GM18873 (cell line): Measurements from ENCODE around the gene SENP8.
"Not testable (repeated sequence)": the region's sequence is repeated elsewhere in the genome, so short reads cannot be mapped to it uniquely, and the experiment has no call there.

ENCODE experiments used
- ATAC-seq: cut with Tn5 transposase; IDR thresholded peaks from one replicate; pipeline ENCODE4 v1.9.1; 2021; ENCODE audit warnings: mild to moderate bottlenecking, moderate library complexity, moderate number of reproducible peaks; ENCODE audit not compliant: unreplicated experiment, low FRiP score

SENP8 gene

DNA sequence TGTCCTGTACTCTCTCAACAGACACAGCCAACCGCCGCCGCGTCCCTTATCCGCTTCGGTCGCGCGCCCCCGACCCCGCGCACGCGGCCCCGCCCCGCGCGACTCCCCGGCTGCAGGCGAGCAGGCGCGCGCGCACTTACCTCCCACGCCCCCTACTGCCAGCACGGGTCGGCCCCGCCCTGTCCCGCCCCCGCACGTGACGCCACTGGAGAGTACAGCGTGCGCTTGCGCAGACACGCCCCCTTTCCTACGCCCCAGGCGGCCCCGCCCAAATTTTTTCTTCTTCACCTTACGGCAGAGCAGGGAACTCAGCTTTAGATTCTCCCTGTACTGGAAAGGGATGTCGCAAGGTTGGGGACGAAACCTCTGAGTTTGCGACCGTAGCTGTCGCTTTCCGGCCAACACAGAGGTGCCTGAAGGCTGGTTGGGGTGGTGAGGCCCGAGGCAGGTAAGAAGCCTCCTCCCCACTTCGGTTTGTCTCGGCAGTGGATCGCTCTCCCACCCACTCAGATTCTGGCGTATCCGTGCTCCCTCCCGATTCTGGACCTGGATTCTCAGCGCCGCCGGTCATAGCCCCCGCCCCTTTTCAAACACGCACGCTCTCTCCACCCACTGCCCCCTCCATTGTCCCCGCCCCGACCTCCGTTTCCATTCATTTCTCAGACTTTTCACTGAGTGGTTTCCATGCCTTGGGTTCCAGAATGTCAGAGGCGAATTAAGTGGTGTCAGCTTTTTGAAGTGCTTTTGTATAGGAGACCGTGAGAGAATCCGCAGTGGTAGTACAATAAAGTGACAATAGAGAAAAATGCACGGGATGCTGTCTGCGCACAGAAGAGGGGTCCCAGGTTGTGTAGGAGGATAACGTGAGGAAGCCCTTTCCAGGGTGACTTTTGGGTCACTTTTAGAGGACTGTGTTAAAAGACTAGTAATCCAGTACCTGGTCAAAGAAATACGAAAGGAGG is at the start of gene SENP8, which contains the start of gene MYO9A:
Gene SENP8, plus strand, starts transcription at position 387 of the 962 bp plus-strand sequence. CDS start 21,221 bp downstream, outside the sequence.
Gene MYO9A, minus strand, starts transcription at position 134 of the 962 bp plus-strand sequence. CDS start 71,587 bp downstream, outside the sequence.
- peak; percentile 72 for ATAC-seq

DNA sequence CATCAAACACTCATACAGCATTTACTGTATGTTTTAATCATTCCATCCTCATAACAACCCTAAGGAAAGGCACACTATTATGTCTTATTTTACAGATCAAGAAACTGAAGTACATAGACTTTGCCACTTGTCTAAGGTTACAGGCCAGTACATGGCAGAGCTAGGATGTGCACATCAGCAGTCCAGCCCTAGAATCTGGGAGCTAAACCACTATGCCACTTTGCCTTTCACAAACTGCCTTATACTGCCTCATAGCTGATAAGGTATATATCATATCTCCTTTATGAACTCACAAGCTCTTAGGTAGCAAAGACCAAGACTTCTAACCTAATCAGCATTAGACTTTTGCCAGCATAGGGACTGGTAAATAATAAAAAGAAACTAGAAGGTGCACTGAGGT is 49.3 kb upstream of the SENP8 start:
- no peak for ATAC-seq

DNA sequence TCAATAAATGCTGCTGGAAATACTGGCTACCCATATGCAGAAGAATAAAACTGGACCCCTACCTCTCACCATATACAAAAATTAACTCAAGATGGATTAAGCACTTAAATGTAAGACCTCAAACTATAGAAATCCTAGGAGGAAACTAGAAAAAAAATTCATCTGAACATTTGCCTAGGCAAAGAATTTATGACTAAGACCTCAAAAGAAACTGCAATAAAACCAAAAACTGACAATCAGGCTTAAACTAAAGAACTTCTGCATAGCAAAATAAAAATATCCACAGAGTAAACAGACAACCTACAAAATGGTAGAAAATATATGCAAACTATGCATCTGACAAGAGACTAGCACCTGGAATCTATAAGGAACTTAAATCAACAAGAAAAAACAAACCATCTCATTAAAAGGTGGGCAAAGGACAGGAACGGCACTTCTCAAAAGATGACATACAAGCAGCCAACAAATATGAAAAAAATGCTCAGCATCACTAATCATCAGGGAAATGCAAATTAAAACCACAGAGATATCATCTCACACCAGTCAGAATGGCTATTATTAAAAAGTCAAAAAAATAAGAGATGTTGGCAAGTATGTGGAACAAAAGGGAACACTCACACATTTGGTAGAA is 47.3 kb upstream of the SENP8 start:
- no peak for ATAC-seq

DNA sequence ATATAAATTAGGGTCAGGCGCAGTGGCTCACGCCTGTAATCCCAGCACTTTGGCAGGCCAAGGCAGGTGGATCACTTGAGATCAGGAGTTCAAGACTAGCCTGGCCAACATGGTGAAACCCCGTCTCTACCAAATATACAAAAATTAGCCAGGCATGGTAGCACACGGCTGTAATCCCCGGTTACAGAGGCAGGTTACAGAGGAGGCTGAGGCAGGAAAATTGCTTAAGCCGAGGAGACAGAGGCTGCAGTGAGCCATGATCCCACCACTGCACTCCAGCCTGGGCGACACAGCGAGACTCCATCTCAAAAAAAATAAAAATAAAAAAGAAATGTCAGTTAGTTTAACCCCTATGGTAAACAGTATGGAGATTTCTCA is 46.8 kb upstream of the SENP8 start:
- not testable (repeated sequence) for ATAC-seq

DNA sequence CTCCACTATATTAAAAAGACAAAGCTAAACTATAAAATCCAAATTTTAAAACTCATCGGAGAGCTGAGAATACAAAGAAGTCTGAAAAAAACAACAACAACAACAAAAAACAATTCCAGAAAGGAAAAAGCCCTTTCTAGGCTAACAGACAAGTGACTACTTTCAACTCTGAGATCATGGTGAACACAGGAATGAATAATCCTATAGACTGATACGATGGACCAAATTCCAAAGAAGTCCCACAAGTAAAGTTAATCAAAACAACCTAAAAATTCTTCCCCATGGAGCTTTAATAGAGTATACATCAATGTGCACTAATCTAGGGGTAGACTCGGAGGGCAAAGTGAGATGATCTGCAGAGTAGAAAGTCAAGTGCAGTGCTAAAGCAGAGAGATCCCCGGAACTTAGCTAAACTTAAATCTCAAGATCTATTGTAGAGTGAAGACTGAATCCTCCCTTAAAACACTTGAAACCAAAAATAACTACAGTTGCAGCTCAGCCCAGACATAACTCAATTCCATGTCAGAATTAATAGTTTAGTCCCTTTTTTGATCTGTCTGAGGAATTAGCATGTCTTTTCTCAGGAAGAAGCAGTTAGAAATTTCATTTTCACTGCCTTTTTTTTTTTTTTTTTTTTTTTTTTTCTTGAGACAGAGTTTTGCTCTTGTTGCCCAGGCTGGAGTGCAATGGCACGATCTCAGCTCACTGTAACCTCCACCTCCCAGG is 43.7 kb upstream of the SENP8 start:
- ATAC-seq = no peak

DNA sequence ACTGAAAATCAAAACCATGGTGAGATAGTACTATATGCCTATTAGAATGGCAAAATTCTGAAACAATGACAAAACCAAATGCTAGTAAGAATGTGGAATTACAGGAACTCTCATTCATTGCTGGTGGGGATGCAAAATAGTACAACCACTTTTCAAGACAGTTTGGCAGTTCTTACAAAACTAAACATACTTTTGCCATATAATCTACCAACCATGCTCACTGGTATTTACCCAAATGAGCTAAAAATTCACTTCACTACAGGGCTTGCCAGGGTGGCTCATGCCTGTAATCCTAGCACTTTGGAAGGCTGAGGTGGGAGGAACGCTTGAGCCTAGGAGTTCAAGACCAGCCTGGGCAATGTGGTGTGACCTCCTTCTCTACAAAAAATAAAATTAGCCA is 40.3 kb upstream of the SENP8 start:
- ATAC-seq = no peak

DNA sequence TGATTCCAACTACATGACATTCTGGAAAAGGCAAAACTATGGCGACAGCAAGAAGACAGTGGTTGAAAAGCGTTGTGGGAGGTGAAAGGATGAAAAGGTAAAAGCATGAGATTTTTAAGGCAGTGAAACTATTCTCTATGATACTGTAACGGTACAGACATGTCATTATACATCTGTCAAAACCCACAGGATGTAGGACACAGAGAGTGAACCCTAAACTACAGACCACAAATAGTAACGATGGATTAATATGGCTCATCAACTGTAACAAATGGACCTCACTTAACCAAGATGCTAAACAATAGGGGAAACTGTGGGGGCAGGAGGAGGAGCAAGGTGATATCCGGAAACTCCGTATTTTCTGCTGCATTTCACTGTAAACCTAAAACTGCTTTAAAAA is 39.3 kb upstream of the SENP8 start:
- peak; percentile 64 for ATAC-seq

DNA sequence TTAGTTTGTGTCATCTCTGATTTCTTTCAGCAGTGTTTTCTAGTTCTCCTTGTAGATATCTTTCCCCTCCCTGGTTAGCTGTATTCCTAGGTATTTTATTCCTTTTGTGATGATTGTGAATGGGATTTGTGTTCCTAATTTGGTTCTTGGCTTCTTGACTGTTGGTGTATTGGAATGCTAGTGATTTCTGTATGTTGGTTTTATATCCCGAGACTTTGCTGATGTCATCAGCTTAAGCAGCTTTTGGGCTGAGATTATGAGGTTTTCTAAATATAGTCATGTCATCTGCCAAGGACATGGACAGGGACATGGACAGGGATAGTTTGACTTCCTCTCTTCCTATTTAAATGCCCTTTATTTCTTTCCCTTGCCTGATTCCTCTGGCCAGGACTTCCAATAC is 36.0 kb upstream of the SENP8 start:
- ATAC-seq = no peak

DNA sequence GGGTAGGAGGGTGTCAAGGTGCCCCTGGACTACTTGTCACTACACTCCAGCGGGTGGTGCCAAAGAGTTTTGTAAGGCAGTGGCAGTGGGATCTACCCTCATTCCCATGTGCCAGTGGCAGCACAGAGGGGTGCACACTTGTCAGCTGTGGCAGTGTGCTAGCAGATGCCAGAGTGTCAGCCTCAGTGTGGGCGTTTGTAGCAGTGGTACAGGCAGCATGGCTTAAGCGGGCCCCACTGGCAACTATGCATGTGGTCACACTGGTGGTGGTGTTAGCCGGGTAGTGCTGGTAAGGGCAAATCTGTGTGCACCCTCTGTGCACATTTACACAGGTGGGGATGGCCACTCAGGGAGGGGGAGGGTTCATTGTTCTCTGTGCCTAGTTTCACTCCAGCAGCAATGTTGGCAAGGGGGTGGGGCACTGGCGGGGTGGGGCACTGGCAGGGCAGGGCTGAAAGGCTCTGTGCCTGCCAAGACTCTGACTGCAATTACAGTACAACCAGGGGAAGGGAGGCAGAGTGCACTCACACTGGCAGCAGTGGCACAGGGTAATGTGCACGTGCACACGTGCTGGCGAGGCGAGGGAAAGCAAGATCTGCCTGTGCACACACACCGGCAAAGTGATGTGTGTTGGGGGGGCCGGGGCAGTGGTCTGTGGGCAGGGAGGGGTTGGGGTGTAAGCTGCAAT is 32.0 kb upstream of the SENP8 start:
- no peak for ATAC-seq

DNA sequence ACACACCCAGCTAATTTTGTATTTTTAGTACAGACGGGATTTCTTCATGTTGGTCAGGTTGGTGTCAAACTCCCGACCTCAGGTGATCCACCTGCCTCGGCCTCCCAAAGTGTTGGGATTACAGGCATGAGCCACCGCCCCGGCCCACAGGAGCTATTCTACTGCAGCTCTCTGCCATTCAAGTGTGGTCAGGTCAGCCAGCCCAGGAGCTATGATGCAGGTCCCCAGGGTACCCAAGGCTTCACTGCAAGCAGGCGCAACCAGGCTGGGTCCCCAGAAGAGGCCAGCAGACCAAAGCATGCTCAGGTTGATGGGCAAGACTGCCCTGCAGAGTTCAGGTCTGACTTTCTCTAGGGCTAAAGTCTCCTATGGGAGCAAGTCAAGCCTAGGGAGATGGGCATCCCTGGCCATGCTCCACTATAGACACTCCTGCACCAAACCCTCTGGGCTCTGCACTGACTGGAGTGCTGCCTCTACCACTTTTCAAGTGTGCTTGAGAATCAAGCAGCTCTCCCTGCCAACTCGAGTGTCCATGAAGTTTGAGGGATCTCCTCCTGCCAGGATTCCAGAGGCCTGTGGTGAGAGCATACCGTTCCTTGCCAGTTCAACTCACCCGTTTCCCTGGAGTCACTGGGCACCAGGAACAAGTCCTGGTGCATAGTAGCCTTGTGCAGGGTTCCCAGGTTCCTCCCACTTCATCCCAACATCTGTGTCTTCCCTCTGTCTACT is 31.1 kb upstream of the SENP8 start:
- ATAC-seq = no peak

DNA sequence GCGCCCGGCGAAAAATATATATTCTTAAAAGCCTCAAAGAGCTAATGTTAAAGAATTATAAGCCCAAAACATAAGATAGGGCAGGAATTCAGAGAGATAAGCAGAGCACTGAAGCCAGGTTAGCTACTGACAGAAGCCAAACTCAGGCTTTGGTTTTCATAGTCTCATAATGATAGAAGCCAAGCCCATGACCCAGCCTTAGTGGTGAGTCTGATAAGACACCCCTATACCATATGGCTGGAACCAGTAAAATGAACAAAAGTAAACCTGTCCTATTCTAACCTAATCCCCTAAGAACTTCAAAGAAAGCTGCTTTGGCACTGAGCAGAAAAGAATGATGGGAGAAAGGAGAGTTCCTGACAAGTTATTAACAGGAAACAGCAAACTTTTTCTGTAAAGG is 26.2 kb upstream of the SENP8 start:
- ATAC-seq = no peak

DNA sequence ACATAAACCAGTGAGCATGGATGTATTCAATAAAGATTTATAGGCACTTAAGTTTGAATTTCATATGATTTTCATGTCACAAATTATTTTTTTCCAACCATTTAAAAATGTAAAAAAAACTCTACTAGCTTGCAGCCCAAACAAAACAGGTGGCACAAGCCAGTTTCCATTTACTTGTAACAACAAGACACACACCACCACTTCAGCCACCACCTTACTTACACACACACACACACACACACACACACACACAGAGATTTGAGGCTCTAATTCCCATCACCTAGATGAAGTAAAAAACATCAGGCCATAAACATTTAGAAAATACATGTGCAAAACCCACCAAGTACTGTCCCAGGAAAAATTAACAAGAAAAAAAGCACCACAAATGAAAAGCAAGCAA is 25.5 kb upstream of the SENP8 start:
- no peak for ATAC-seq

DNA sequence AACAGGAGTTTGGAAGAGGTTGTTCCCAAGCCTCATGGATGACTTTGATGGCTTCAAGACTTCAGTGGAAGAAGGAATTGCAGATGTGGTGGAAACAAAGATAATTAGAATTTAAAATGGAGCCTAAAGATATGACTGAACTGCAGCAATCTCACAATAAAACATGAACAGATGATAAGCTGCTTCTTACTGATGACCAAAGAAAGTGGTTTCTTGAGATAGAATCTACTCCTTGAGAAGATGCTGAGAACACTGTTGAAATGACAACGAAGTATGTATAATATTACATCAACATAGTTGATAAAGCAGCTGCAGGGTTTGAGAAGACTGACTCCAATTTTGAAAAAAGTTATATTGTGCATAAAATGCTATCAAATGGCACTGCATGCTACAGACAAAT is 21.4 kb upstream of the SENP8 start:
- no peak for ATAC-seq

DNA sequence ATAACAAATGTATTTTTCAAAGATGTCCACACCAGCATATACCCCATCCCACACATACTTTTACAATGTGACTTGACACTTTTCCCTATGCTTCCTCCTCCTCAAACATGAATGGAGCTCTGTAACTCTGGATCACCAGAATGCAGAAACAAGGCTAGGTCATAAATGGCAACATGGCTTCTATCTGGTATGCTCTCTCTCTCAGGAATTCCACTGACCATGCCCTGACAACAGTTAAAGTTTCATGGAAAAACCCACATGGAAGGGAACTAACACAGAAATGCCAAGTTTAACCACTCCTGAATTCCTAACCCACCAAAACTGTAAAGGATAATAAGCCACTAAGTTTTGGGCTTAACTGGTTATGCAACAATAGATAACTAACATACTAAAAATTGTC is 20.2 kb upstream of the SENP8 start:
- no peak for ATAC-seq

DNA sequence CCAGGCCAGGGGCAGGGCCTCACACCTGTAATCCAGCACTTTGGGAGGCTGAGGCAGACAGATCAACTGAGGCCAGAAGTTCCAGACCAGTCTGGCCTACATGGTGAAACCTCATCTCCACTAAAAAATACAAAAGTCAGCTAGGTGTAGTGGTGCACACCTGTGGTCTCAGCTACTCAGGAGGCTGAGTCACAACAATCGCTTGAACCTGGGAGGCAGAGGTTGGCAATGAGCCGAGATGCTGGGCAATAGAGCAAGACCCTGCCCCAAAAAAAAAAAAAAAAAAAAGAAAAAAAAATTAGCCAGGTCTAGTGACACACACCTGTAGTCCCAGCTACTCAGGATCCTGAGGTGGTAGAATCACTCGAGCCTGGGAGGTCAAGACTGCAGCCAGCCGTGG is 19.0 kb upstream of the SENP8 start:
- ATAC-seq = no peak

DNA sequence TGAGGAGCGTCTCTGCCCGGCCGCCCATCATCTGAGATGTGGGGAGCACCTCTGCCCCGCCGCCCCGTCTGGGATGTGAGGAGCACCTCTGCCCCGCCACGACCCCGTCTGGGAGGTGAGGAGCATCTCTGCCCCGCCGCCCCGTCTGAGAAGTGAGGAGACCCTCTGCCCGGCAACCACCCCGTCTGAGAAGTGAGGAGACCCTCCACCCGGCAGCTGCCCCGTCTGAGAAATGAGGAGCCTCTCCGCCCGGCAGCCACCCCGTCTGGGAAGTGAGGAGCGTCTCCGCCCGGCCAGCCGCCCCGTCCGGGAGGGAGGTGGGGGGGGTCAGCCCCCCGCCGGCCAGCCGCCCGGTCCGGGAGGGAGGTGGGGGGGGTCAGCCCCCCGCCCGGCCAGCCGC is 17.7 kb upstream of the SENP8 start:
- ATAC-seq = not testable (repeated sequence)

DNA sequence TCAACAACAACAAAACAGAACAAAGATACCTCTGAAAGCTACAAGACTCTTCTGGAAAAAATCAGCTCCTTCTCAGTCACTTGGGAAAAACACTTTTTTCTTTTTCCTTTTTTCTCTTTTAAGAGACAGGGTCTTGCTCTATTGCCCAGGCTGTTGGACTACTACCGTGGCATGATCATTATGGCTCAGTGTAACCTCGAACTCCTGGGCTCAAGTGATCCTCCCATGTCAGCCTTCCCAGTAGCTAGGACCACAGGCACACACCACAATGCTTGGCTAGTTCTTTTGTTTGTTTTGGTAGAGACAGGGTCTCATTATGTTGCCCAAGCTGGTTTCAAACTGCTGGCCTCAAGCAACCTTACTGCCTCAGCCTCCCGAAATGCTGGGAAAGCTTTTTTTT is 13.1 kb upstream of the SENP8 start:
- no peak for ATAC-seq

DNA sequence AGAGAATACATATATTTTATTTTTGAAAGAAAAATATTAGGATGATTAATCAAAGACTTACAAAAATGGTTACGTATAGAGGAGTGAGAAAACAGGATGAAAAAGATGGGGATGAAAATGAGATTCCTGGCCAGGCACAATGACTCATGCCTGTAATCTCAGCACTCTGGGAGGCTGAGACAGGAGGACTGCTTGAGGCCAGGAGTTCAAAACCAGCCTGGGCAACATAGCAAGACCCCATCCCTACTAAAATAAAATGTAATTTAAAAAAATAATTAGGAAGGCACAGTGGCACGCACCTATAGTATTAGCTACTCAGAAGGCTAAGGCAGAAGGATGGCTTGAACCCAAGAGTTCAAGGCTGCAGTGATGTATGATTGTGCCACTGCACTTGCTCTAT is 12.1 kb upstream of the SENP8 start:
- ATAC-seq = no peak

DNA sequence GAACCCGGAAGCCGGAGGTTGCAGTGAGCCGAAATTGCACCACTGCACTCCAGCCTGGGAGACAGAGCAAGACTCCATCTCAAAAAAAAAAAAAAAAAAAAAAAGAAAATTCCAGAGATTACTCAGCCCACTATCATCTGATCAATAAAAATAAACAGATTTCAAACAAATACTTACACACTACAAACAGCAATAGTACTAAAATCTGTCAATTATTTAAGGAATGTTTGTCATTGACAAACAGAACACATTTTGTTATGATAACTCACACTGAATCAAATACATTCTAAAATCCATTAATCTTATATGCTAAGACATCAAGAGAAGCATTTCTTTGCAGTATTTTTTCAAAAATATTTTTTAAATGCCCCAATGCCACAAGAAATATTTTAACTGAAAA is 7.8 kb upstream of the SENP8 start:
- no peak for ATAC-seq

DNA sequence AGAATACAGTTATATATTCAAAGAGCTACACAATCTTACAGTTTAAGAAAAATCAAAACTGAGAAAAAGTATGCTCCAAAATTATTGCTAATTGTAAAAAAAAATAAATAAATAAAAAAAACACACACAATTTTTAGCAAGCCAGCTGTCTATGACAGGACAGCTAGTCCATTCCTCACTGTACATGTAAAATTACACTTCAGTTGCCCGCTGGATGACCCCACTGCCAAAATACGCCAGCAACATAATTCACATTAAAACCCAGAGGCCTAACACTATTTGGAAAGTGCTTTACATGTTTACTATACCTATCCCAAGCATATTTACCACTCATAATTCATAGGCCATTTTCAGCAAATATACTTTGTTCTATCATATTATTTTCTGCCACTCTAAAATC is 6.1 kb upstream of the SENP8 start:
- no peak for ATAC-seq
